ENCODE results near the gene NACC2. TPM values are rescaled to one million over a fixed set of nuclear protein-coding genes. Genes with fewer than 3 reads are reported as not detected.

The NACC2 gene
- total RNA-seq, 1 donor from 2014 or later = 3.9 TPM

DNA sequence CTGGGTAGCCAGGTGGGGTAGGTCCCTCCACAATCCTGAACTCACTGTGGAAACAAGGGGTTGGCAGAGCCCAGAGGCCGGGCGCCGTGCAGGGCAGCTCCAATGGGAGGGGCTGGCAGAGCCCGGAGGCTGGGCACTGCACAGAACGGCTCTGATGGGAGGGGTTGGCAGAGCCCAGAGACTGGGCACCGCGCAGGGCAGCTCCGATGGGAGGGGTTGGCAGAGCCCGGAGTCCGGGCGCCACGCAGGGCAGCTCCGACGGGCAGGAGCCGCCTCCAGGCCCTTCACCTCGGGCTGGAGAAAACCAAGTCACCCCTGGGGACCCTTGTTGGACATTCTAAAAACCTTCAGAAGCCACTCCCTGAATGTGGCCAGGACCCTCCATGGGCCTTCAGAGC, 9.3 kb downstream of the NACC2 start:
- peaks cover 4% of the 10 kb centered on the region for H3K4me1 Mint-ChIP-seq (ENCODE audit: low read depth, unreplicated experiment)
- H3K27me3 Mint-ChIP-seq (ENCODE audit: unreplicated experiment) = no peaks in the 10 kb centered on the region
- H3K4me3 Mint-ChIP-seq (ENCODE audit: unreplicated experiment) = no peak overlapping the region
- peaks cover 2% of the 10 kb centered on the region for H3K9me3 Mint-ChIP-seq (ENCODE audit: unreplicated experiment)
- TF ChIP-seq, protein P1, sequence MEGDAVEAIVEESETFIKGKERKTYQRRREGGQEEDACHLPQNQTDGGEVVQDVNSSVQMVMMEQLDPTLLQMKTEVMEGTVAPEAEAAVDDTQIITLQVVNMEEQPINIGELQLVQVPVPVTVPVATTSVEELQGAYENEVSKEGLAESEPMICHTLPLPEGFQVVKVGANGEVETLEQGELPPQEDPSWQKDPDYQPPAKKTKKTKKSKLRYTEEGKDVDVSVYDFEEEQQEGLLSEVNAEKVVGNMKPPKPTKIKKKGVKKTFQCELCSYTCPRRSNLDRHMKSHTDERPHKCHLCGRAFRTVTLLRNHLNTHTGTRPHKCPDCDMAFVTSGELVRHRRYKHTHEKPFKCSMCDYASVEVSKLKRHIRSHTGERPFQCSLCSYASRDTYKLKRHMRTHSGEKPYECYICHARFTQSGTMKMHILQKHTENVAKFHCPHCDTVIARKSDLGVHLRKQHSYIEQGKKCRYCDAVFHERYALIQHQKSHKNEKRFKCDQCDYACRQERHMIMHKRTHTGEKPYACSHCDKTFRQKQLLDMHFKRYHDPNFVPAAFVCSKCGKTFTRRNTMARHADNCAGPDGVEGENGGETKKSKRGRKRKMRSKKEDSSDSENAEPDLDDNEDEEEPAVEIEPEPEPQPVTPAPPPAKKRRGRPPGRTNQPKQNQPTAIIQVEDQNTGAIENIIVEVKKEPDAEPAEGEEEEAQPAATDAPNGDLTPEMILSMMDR (IDR thresholded peaks at IDR 0.05; ENCODE audit: partially characterized antibody, unreplicated experiment) = no peak
- H3K27ac Mint-ChIP-seq (ENCODE audit: unreplicated experiment) = no peak overlapping the region
- no peak for DNase-seq
- no peaks in the 10 kb centered on the region for H3K36me3 Mint-ChIP-seq (ENCODE audit: unreplicated experiment)

DNA sequence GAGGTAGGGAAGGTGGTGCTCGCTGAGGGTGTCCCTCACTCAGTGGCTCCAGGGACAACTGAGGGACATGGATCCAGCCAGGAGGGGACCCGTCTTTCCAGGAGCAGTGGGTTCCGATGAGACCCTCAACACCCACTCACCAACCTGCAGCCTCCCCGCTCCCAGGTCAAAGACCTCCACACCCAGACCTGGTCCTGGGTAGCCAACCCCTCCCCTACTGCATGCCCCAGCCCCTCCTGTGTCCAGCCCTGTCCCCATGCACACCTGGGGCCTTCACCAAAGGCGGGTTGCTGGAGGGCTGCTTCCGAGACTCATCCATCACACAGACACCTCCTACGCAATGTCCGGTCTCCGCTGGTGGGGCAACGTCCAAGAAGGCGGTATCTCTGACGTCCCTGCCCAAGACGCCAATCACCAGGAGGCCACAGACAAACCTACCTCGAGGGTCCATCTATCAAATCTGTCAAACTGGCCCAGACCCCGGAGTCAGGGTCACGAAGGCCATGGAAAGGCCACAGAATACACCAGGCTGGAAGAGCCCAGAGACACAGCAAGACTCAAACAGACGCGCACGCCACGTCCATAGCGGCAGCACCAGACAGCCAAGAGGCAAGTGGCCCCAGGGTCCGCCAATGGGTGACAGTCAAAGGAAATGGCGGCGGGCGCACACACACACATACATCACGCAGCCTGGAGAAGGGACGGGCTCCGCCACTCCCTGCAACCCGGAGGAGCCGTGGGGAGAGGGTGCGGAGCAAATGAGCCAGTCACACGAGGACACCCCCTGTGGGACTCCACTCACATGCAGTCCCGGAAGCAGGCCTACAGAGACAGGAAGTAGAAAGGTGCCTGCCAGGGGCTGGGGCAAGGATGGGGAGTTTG, 10.8 kb downstream of the NACC2 start:
- no peaks in the 10 kb centered on the region for H3K27me3 Mint-ChIP-seq (ENCODE audit: unreplicated experiment)
- H3K36me3 Mint-ChIP-seq (ENCODE audit: unreplicated experiment) = no peaks in the 10 kb centered on the region
- peaks cover 4% of the 10 kb centered on the region for H3K4me1 Mint-ChIP-seq (ENCODE audit: low read depth, unreplicated experiment)
- DNase-seq = no peak
- H3K9me3 Mint-ChIP-seq (ENCODE audit: unreplicated experiment) = no peaks in the 10 kb centered on the region
- TF ChIP-seq, protein P1 (IDR thresholded peaks at IDR 0.05; ENCODE audit: partially characterized antibody, unreplicated experiment) = no peak
- no peak overlapping the region for H3K27ac Mint-ChIP-seq (ENCODE audit: unreplicated experiment)
- H3K4me3 Mint-ChIP-seq (ENCODE audit: unreplicated experiment) = no peak overlapping the region

DNA sequence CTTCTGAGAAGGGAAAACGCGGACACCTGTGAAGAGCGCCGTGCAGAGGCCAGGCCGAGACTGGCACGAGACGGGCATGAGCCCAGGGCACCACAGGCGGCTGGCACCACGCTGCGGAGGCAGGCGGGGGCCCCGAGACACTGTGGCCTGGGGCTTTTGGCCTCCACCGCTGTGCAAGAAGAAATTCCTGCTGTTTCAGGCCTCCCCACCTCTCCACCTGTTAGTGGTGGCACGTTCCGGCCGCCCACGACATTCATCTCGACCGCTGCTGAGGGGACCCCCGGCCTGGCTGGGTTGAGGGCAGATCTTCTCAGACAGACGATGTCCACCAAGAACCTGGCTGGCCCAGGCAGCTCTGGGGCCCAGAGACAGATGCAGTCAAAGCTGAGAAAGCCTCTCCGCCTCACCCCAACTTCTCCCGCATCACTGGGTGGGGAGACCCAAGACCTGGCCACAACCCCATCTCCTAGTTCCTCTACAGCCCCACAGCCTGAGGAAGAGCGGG, 11.5 kb downstream of the NACC2 start:
- H3K36me3 Mint-ChIP-seq (ENCODE audit: unreplicated experiment) = no peaks in the 10 kb centered on the region
- H3K27me3 Mint-ChIP-seq (ENCODE audit: unreplicated experiment) = no peaks in the 10 kb centered on the region
- no peak for DNase-seq
- H3K27ac Mint-ChIP-seq (ENCODE audit: unreplicated experiment) = no peak overlapping the region
- H3K4me1 Mint-ChIP-seq (ENCODE audit: low read depth, unreplicated experiment) = peaks cover 4% of the 10 kb centered on the region
- H3K9me3 Mint-ChIP-seq (ENCODE audit: unreplicated experiment) = no peaks in the 10 kb centered on the region
- H3K4me3 Mint-ChIP-seq (ENCODE audit: unreplicated experiment) = no peak overlapping the region
- TF ChIP-seq, protein P1 (IDR thresholded peaks at IDR 0.05; ENCODE audit: partially characterized antibody, unreplicated experiment) = no peak

DNA sequence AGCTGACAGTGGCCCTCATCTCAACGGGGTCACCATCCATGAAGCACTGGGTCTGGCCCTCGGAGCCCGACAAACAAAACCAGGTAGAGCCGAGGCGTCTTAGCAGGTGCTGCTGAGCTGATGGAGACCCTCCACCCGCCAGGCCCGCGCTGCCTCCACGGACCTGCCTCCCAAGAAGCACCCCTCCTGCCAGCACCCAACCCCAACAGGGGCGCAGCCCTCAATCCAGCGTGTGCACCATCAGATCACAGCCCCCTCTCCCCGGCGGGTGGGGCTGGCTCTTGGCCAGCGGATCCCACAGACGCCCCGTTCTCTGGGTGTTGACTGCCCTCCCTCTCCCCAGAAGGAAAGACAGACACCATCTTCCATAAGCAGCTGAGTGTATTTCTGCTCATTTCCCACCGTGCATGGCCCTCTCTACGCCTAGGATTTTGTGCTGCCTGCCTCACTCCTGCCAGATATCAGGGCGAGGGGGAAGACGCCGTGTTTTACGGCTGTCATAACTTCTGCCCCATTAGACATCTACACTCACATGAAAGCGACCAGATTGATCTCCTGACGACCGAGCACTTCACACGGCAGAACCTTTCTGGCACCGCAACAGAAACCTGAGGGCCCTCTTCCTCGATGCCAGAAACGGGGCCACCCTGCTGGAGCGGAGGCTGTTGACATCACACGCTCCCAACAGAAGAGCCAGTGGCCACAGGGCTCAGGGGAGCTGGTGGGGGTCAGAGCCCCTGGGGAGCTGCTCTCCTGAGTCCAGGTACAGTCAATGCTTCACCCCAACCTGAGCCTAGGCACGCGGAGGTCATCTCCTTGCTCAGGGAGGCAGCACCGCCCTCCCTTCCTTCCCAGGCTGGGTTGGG, 12.4 kb downstream of the NACC2 start:
- TF ChIP-seq, protein P1 (IDR thresholded peaks at IDR 0.05; ENCODE audit: partially characterized antibody, unreplicated experiment) = no peak
- Mint-ChIP-seq H3K27me3 (ENCODE audit: unreplicated experiment) (no peaks in the 10 kb centered on the region), H3K9me3 (ENCODE audit: unreplicated experiment) (no peaks in the 10 kb centered on the region), H3K4me3 (ENCODE audit: unreplicated experiment) (no peak overlapping the region), H3K4me1 (ENCODE audit: low read depth, unreplicated experiment) (peaks cover 4% of the 10 kb centered on the region), H3K27ac (ENCODE audit: unreplicated experiment) (no peak overlapping the region), H3K36me3 (ENCODE audit: unreplicated experiment) (no peaks in the 10 kb centered on the region)
- DNase-seq = no peak
